GM12878 (cell line): ENCODE results near the gene DHX40. TPM values are rescaled to one million over a fixed set of nuclear protein-coding genes. Genes with fewer than 3 reads are reported as not detected.
A peak's percentile ranks its signal among the peaks of the same experiment; 100 is the strongest.

Source experiments
- ATAC-seq: fragments of 200-7000 bp; cut with Tn5 transposase; 3 replicates; pipeline ENCODE4 v1.9.1; 2020; ENCODE audit warnings: mild to moderate bottlenecking, moderate library complexity
- BruUV-seq: library from RNA; stranded (reverse); fragments of 400-500 nt; replicated peaks from 2 replicates; lab custom pipeline; 2021; lab: Mats Ljungman, UMichigan
- CTCF ChIA-PET: fragments of 300-600 bp; sonication (Branson Sonifier 250); formaldehyde crosslinking; extraction: SDS; loops from one replicate; lab custom pipeline; 2021; ENCODE audit warnings: inconsistent platforms; lab: Yijun Ruan, JAX
- POLR2A ChIA-PET: fragments of 350-600 bp; formaldehyde crosslinking; extraction: SDS; loops from one replicate; lab custom pipeline; 2021; ENCODE audit warnings: inconsistent platforms; lab: Charles Lee
- RAD21 ChIA-PET: fragments of 300-600 bp; sonication (Branson Sonifier 250); formaldehyde crosslinking; loops from one replicate; lab custom pipeline; 2023; ENCODE audit warnings: antibody characterized with exemption; ENCODE audit not compliant: unreplicated experiment; lab: Charles Lee
- SMC1A ChIA-PET: fragments of 300-600 bp; sonication (Branson Sonifier 250); formaldehyde crosslinking; loops from one replicate; lab custom pipeline; 2023; ENCODE audit not compliant: unreplicated experiment, uncharacterized antibody; lab: Charles Lee
- DNase-seq: peaks from one replicate; pipeline ENCODE4 v3.0.0-alpha.2; 2011; ENCODE audit warnings: low read depth, low spot score
- FAIRE-seq: peaks from 3 replicates; lab custom pipeline; 2011; peaks lifted over from hg19 to GRCh38; lab: Jason Lieb, UNC
- H2AFZ ChIP-seq: 2 replicates; pipeline ENCODE4 v1.6.0; 2011; ENCODE audit warnings: low read depth, low read length, control low read depth; ENCODE audit not compliant: control insufficient read depth
- H3K27ac ChIP-seq: 2 replicates; pipeline ENCODE4 v1.5.1; 2011; ENCODE audit warnings: control low read depth; ENCODE audit not compliant: control insufficient read depth, insufficient read depth
- H3K27me3 ChIP-seq, 2 experiments: replicated peaks in 1 of 2; 2 replicates each; pipeline versions ENCODE4 v1.6.0 to v1.6.1; 2011; ENCODE audit warnings: low read length in 1 of 2; ENCODE audit not compliant: control insufficient read depth in 2 of 2, insufficient read depth in 2 of 2
- H3K36me3 ChIP-seq, 2 experiments: 2 replicates each; pipeline ENCODE4 v1.5.1; 2011; ENCODE audit warnings: low read length in 1 of 2; ENCODE audit not compliant: control insufficient read depth in 2 of 2, insufficient read depth in 2 of 2
- H3K4me1 ChIP-seq: 2 replicates; pipeline ENCODE4 v1.6.1; 2011; ENCODE audit warnings: mild to moderate bottlenecking, low read length, moderate library complexity, mixed read lengths; ENCODE audit not compliant: control insufficient read depth, insufficient read depth
- H3K4me2 ChIP-seq: 2 replicates; pipeline ENCODE4 v1.6.0; 2011; ENCODE audit warnings: control low read depth; ENCODE audit not compliant: control insufficient read depth, insufficient read depth
- H3K4me3 ChIP-seq: fragments of 200-600 bp; sonication (generic); 2 replicates; pipeline ENCODE4 v1.5.1; 2016
- H3K79me2 ChIP-seq: 2 replicates; pipeline ENCODE4 v1.6.0; 2011; ENCODE audit warnings: low read length; ENCODE audit not compliant: control insufficient read depth, insufficient read depth
- H3K9ac ChIP-seq: 2 replicates; pipeline ENCODE4 v1.8.0; 2011; ENCODE audit warnings: low read length, control low read depth, mixed read lengths; ENCODE audit not compliant: control insufficient read depth, insufficient read depth
- H3K9me3 ChIP-seq: replicated peaks from 3 replicates; pipeline ENCODE4 v1.5.1; 2011; ENCODE audit warnings: mild to moderate bottlenecking, low read length; ENCODE audit not compliant: control insufficient read depth, insufficient read depth
- H4K20me1 ChIP-seq: 2 replicates; pipeline ENCODE4 v1.6.0; 2011; ENCODE audit not compliant: control insufficient read depth, insufficient read depth
- ATF2 ChIP-seq: IDR thresholded peaks from 2 replicates; pipeline ENCODE4 v1.6.1; 2012; ENCODE audit warnings: low read length, inconsistent platforms
- ATF7 ChIP-seq: fragments of 450-650 bp; IDR thresholded peaks from 2 replicates; pipeline ENCODE4 v1.6.1; 2016; ENCODE audit warnings: low read depth, mild to moderate bottlenecking
- BRCA1 ChIP-seq: IDR thresholded peaks from 2 replicates; pipeline ENCODE4 v1.6.1; 2011; ENCODE audit warnings: low read depth, low read length, improper control_type of control experiment
- EP300 ChIP-seq, 2 experiments: fragments of 150-350 bp in 1 of 2; IDR thresholded peaks; 2 replicates each; pipeline ENCODE4 v1.6.1; 2011 to 2012; ENCODE audit warnings: low read depth in 2 of 2, low read length in 2 of 2, borderline replicate concordance in 1 of 2, improper control_type of control experiment in 1 of 2, inconsistent platforms in 1 of 2; ENCODE audit not compliant: control insufficient read depth in 1 of 2
- FOXM1 ChIP-seq: IDR thresholded peaks from 2 replicates; pipeline ENCODE4 v1.6.1; 2012; ENCODE audit warnings: low read depth, mild to moderate bottlenecking, inconsistent platforms, low read length, moderate library complexity
- MEF2A ChIP-seq: IDR thresholded peaks from 2 replicates; pipeline ENCODE4 v1.6.1; 2011; ENCODE audit warnings: low read depth, mild to moderate bottlenecking, low read length, moderate library complexity; ENCODE audit not compliant: insufficient read depth
- MYC ChIP-seq: IDR thresholded peaks from 2 replicates; pipeline ENCODE4 v1.6.1; 2011; ENCODE audit warnings: mild to moderate bottlenecking, low read length, moderate library complexity, inconsistent platforms; ENCODE audit not compliant: insufficient read depth, insufficient replicate concordance, insufficient read length, severe bottlenecking
- PBX3 ChIP-seq: IDR thresholded peaks from 2 replicates; pipeline ENCODE4 v1.6.1; 2011; ENCODE audit warnings: mild to moderate bottlenecking, low read depth, low read length, moderate library complexity; ENCODE audit not compliant: insufficient replicate concordance
- RB1 ChIP-seq: fragments of 450-650 bp; formaldehyde crosslinking; IDR thresholded peaks from 2 replicates; pipeline ENCODE4 v1.6.1; 2017; ENCODE audit warnings: mild to moderate bottlenecking, borderline replicate concordance
- SIN3A ChIP-seq: IDR thresholded peaks from 2 replicates; pipeline ENCODE4 v1.6.1; 2012; ENCODE audit warnings: low read depth, low read length, improper control_type of control experiment
- SMARCA5 ChIP-seq: fragments of 450-650 bp; IDR thresholded peaks from 2 replicates; pipeline ENCODE4 v1.6.1; 2017; ENCODE audit warnings: mild to moderate bottlenecking
- ZNF207 ChIP-seq: fragments of 450-650 bp; IDR thresholded peaks from 2 replicates; pipeline ENCODE4 v1.6.1; 2014; ENCODE audit warnings: antibody characterized with exemption, mild to moderate bottlenecking, borderline replicate concordance
- ZNF384 ChIP-seq: IDR thresholded peaks from 2 replicates; pipeline ENCODE4 v1.6.1; 2012; ENCODE audit warnings: low read depth, mild to moderate bottlenecking, low read length, improper control_type of control experiment, borderline replicate concordance
- ZNF687 ChIP-seq: fragments of 450-650 bp; IDR thresholded peaks from 2 replicates; pipeline ENCODE4 v1.6.1; 2017; ENCODE audit warnings: mild to moderate bottlenecking, moderate library complexity
- WGBS: methylation state at CpG from one replicate; pipeline ENCODE4 v1.1.6; 2016; ENCODE audit warnings: low lambda C conversion rate; ENCODE audit not compliant: insufficient replicate concordance, insufficient coverage; ENCODE audit errors: missing lambda C conversion rate; 5-methylcytosine and 5-hydroxymethylcytosine counted together
- in situ Hi-C: fragments of 300-500 bp; cut with MboI; formaldehyde crosslinking; loops from 9 replicates; pipeline ENCODE4 v1.14.3; 2018; ENCODE audit warnings: mixed read lengths
- intact Hi-C: fragments of 100-400 bp; cut with micrococcal nuclease; formaldehyde crosslinking; loops from one replicate; pipeline ENCODE4 v1.14.2; 2022; ENCODE audit not compliant: unreplicated experiment
- polyA plus RNA-seq, 11 experiments: library from polyadenylated mRNA; depleted of rRNA in 4 of 11; unstranded in 6 of 11; stranded (reverse) in 5 of 11; fragments of >200 nt; fragmentation: Nextera tagmentation in 4 of 11; fragmentation: Illumina TruSeq in 1 of 11; extraction: Ambion mirVana in 4 of 11; extraction: Trizol in 1 of 11; gene quantifications; 1 replicate in 1 of 11; 2 replicates in 10 of 11; pipeline versions ENCODE4 v1.2.1 to v1.2.3, GENCODE V29; 2011 to 2016; ENCODE audit warnings: inconsistent platforms in 2 of 11, missing spikeins in 2 of 11, low read depth in 1 of 11
- total RNA-seq, 4 experiments: library from RNA; depleted of rRNA in 3 of 4; stranded (reverse); fragments of >200 nt in 3 of 4; fragmentation: Illumina TruSeq in 1 of 4; extraction: Trizol in 1 of 4; gene quantifications; 2 replicates each; pipeline versions ENCODE4 v1.2.1 to v1.2.3, GENCODE V29; 2013 to 2021

DHX40 gene
- total and polyA plus RNA-seq, 10 of the 15 experiments (the other 5 are each of a cell fraction or from before 2014, with no cell fraction given): 4.8 to 29.2 (median 12.0) TPM

- peaks cover 80% of the 10 kb centered on the region for H3K79me2 ChIP-seq
- H3K9ac ChIP-seq: no peak overlapping the region
- no peaks in the 10 kb centered on the region for H3K27me3 ChIP-seq
- DNase-seq (peak; percentile 63), ATAC-seq (peak; percentile 93), FAIRE-seq (peak; percentile 91)
- 0 out of 2 replicates have a peak overlapping the region, but pooled peaks have one; percentile 28 for H3K27ac ChIP-seq
- 0% methylated on average over 2 of the region's 2 CpGs for WGBS
- BruUV-seq: no TSS peak
- H3K4me3 ChIP-seq: 0 out of 2 replicates have a peak overlapping the region, but pooled peaks have one; percentile 18
- H3K4me2 ChIP-seq: peak overlapping the region; percentile 63
- ChIA-PET SMC1A (interaction anchor here (0.6 to 4.9 kb wide), 13 partner anchors 10 to 369 kb away, joined by 3 to 27 read pairs (median 4); partner anchors contain the start of gene CLTC), CTCF (interaction anchor here (0.6 to 2.7 kb wide), 13 partner anchors 11 to 461 kb away, joined by 3 to 13 read pairs (median 4); partner anchors contain the start of gene CLTC), POLR2A (interaction anchor here (0.6 to 12.3 kb wide), 5 partner anchors 12 to 116 kb away, joined by 3 to 111 read pairs (median 3); partner anchors contain the start of genes CLTC and DHX40), RAD21 (interaction anchor here (0.9 to 3.8 kb wide), 6 partner anchors 14 to 120 kb away, joined by 3 to 43 read pairs (median 5); partner anchors contain the start of gene CLTC)
- in situ Hi-C loops: no loop called here
- peaks cover 0 to 28% of the 10 kb centered on the region in 2 experiments; a peak in 3 of 4 replicates for H3K36me3 ChIP-seq
- H3K4me1 ChIP-seq: peaks cover 22% of the 10 kb centered on the region
- intact Hi-C loops: no loop called here
- H4K20me1 ChIP-seq: no peaks in the 10 kb centered on the region; the same call in 1 of the 2 replicates
- H3K9me3 ChIP-seq: no peaks in the 10 kb centered on the region
- no peak overlapping the region for H2AFZ ChIP-seq
- TF ChIP-seq SMARCA5 (no peak), ZNF384 (peak; percentile 36; the same call in 1 of the 2 replicates), SIN3A (no peak), ATF2 (peak; percentile 67), RB1 (no peak), MYC (no peak), MEF2A (0 out of 2 replicates have a peak, but pooled peaks have one; percentile 67), EP300 (IDR thresholded peaks at IDR 0.05; ENCODE audit: borderline replicate concordance in 1 of 2, control insufficient read depth in 1 of 2, low read depth in 2 of 2, low read length in 2 of 2) (peak; percentile 53 to 68; a peak in 3 of 4 replicates), FOXM1 (peak; percentile 31; the same call in 1 of the 2 replicates), ZNF207 (no peak), PBX3 (no peak), ATF7 (peak; percentile 39; the same call in 1 of the 2 replicates), ZNF687 (no peak), BRCA1 (no peak)
Observed at GRCh38 chr17:59641799-59642484, 76.5 kb downstream of the DHX40 start.
